Measurements from ENCODE around the gene S100G.
"Not testable (repeated sequence)": the region's sequence is repeated elsewhere in the genome, so short reads cannot be mapped to it uniquely, and the experiment has no call there.

S100G gene

DNA sequence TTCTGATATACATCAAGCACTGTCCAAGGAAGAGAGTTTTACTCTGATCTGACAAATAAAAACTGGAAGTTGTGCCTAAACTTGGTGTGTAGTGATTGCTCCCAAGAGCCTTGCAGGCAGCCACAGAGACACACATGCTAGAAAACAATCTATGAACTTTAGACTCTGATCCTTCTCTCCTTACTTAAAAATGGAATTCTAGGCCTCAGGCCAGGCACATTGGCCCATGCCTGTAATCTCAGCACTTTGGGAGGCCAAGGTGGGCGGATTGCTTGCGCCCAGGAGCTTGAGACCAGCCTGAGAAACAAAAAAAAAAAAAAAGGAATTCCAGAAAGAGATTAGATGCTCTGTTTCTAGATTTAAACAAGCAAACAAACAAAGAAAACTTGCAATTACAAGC is 45.6 kb upstream of the S100G start:
- ATAC-seq (ENCODE audit: insufficient read depth, low read depth): no peak
- Histone ChIP-seq H2AFZ (ENCODE audit: low read depth, low read length) (no peak overlapping the region), H3K9ac (ENCODE audit: low read depth, low read length) (no peak overlapping the region), H3K4me3 (ENCODE audit: low read depth in 1 of 2, low read length in 2 of 2) (no peak overlapping the region), H3K79me2 (ENCODE audit: insufficient read depth, low read length) (no peaks in the 10 kb centered on the region), H3K4me2 (ENCODE audit: insufficient read depth, low read length) (no peak overlapping the region), H3K9me3 (ENCODE audit: insufficient read depth, low read length, severe bottlenecking) (no peaks in the 10 kb centered on the region), H3K36me3 (ENCODE audit: insufficient read depth, low read length) (peaks cover 9% of the 10 kb centered on the region; the same call in 1 of the 2 replicates), H3K27me3 (ENCODE audit: insufficient read depth, low read length, poor library complexity) (no peaks in the 10 kb centered on the region), H4K20me1 (ENCODE audit: insufficient read depth, low read length) (no peaks in the 10 kb centered on the region), H3K27ac (ENCODE audit: low read length) (no peak overlapping the region), H3K4me1 (ENCODE audit: insufficient read depth, low read length) (no peaks in the 10 kb centered on the region)
- TF ChIP-seq, protein P1, sequence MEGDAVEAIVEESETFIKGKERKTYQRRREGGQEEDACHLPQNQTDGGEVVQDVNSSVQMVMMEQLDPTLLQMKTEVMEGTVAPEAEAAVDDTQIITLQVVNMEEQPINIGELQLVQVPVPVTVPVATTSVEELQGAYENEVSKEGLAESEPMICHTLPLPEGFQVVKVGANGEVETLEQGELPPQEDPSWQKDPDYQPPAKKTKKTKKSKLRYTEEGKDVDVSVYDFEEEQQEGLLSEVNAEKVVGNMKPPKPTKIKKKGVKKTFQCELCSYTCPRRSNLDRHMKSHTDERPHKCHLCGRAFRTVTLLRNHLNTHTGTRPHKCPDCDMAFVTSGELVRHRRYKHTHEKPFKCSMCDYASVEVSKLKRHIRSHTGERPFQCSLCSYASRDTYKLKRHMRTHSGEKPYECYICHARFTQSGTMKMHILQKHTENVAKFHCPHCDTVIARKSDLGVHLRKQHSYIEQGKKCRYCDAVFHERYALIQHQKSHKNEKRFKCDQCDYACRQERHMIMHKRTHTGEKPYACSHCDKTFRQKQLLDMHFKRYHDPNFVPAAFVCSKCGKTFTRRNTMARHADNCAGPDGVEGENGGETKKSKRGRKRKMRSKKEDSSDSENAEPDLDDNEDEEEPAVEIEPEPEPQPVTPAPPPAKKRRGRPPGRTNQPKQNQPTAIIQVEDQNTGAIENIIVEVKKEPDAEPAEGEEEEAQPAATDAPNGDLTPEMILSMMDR (IDR thresholded peaks at IDR 0.05; ENCODE audit: borderline replicate concordance, extremely low read depth, low read length, poor library complexity, severe bottlenecking): no peak
- no peak for TF ChIP-seq EZH2 (IDR thresholded peaks at IDR 0.05; ENCODE audit: borderline replicate concordance, low read depth, low read length, severe bottlenecking)
- DNase-seq: no peak

DNA sequence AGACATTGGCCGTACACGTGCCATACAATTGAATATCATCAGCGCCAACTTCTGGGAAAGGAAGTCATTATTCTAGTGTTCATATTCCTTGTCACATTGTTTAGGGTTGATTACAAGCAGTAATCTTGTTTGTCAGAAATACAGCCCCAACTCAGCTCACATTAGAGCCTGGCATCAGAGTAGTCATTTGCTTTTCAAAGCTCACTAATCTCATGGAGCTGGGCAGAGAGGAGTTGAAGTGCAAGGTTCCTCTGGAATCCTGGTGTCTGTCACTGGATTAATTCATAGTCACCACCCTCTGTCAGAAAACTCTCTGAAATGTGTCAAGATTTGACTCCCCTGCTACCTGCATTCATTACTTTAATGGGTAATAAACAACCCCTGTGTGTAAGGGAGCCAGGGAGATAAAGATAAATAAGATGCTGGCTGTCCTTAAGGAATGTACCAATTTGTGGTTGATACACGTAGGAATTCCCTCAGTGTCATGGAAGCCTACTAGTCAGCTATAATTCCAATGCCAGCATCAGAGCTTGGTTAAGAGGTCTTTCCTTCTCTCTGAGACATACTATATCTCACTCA is 43.7 kb upstream of the S100G start:
- no peaks in the 10 kb centered on the region for H4K20me1 ChIP-seq (ENCODE audit: insufficient read depth, low read length)
- no peak for TF ChIP-seq EZH2 (IDR thresholded peaks at IDR 0.05; ENCODE audit: borderline replicate concordance, low read depth, low read length, severe bottlenecking)
- TF ChIP-seq, protein P1 (IDR thresholded peaks at IDR 0.05; ENCODE audit: borderline replicate concordance, extremely low read depth, low read length, poor library complexity, severe bottlenecking): no peak
- peaks cover 11% of the 10 kb centered on the region; the same call in 1 of the 2 replicates for H3K36me3 ChIP-seq (ENCODE audit: insufficient read depth, low read length)
- H3K27me3 ChIP-seq (ENCODE audit: insufficient read depth, low read length, poor library complexity): no peaks in the 10 kb centered on the region
- no peak for DNase-seq
- no peak overlapping the region for H3K9ac ChIP-seq (ENCODE audit: low read depth, low read length)
- no peak for ATAC-seq (ENCODE audit: insufficient read depth, low read depth)
- H3K4me1 ChIP-seq (ENCODE audit: insufficient read depth, low read length): no peaks in the 10 kb centered on the region
- no peak overlapping the region for H3K4me3 ChIP-seq (ENCODE audit: low read depth in 1 of 2, low read length in 2 of 2)
- H3K79me2 ChIP-seq (ENCODE audit: insufficient read depth, low read length): no peaks in the 10 kb centered on the region
- H2AFZ ChIP-seq (ENCODE audit: low read depth, low read length): no peak overlapping the region
- no peak overlapping the region for H3K4me2 ChIP-seq (ENCODE audit: insufficient read depth, low read length)
- no peaks in the 10 kb centered on the region for H3K9me3 ChIP-seq (ENCODE audit: insufficient read depth, low read length, severe bottlenecking)
- no peak overlapping the region for H3K27ac ChIP-seq (ENCODE audit: low read length)

DNA sequence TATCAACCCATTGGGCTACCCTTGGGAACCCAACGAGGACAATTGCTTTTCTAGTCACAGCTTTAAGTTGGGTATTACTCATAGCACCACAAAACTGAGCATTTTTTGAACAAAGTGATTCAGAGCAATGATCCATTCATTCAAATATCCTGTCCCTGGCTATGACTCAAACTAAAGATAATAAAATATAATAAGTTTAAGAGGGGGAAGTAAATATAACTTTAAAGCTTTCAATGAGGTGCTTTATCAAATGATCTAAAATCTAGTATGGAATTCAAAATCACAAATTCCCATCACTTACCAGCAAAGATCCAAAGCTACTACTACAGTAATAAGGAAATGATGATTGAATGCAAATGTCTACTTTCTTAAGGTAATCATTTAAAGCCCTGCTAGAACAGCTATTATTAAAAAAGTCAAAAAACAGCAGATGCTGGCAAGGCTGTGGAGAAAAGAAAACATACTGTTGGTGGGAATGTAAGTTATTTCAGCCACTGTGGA is 39.8 kb upstream of the S100G start:
- TF ChIP-seq, protein P1 (IDR thresholded peaks at IDR 0.05; ENCODE audit: borderline replicate concordance, extremely low read depth, low read length, poor library complexity, severe bottlenecking): no peak
- no peak for TF ChIP-seq EZH2 (IDR thresholded peaks at IDR 0.05; ENCODE audit: borderline replicate concordance, low read depth, low read length, severe bottlenecking)
- no peaks in the 10 kb centered on the region for H3K9me3 ChIP-seq (ENCODE audit: insufficient read depth, low read length, severe bottlenecking)
- H3K27ac ChIP-seq (ENCODE audit: low read length): no peak overlapping the region
- H3K4me1 ChIP-seq (ENCODE audit: insufficient read depth, low read length): no peaks in the 10 kb centered on the region
- no peaks in the 10 kb centered on the region for H3K79me2 ChIP-seq (ENCODE audit: insufficient read depth, low read length)
- no peaks in the 10 kb centered on the region for H4K20me1 ChIP-seq (ENCODE audit: insufficient read depth, low read length)
- H3K36me3 ChIP-seq (ENCODE audit: insufficient read depth, low read length): peaks cover 17% of the 10 kb centered on the region; the same call in 1 of the 2 replicates
- H2AFZ ChIP-seq (ENCODE audit: low read depth, low read length): no peak overlapping the region
- no peak overlapping the region for H3K4me3 ChIP-seq (ENCODE audit: low read depth in 1 of 2, low read length in 2 of 2)
- no peak overlapping the region for H3K9ac ChIP-seq (ENCODE audit: low read depth, low read length)
- DNase-seq: no peak
- ATAC-seq (ENCODE audit: insufficient read depth, low read depth): no peak
- no peak overlapping the region for H3K4me2 ChIP-seq (ENCODE audit: insufficient read depth, low read length)
- H3K27me3 ChIP-seq (ENCODE audit: insufficient read depth, low read length, poor library complexity): no peaks in the 10 kb centered on the region

DNA sequence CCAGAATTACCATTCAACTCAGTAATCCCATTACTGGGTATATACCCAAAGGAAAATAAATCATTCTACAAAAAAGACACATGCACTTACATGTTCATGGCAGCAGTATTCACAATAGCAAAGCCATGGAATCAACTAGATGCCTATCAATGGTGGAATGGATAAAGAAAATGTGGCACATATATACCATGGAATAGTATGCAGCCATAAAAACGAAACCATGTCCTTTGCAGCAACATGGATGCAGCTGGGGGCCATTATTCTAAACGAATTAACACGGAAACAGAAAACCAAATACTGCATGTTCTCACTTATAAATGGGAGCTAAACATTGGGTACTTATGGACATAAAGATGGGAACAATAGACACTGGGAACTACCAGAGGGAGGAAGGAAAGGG is 39.3 kb upstream of the S100G start:
- not testable (repeated sequence) for H3K4me2 ChIP-seq (ENCODE audit: insufficient read depth, low read length); H3K9ac ChIP-seq (ENCODE audit: low read depth, low read length)

More for the DNA sequence above, 39.3 kb upstream of the S100G start:
- not testable (repeated sequence) for H3K27me3 ChIP-seq (ENCODE audit: insufficient read depth, low read length, poor library complexity); H3K4me3 ChIP-seq (ENCODE audit: low read depth in 1 of 2, low read length in 2 of 2); H2AFZ ChIP-seq (ENCODE audit: low read depth, low read length); H4K20me1 ChIP-seq (ENCODE audit: insufficient read depth, low read length); H3K27ac ChIP-seq (ENCODE audit: low read length); DNase-seq; H3K4me1 ChIP-seq (ENCODE audit: insufficient read depth, low read length); ATAC-seq (ENCODE audit: insufficient read depth, low read depth); H3K79me2 ChIP-seq (ENCODE audit: insufficient read depth, low read length); H3K9me3 ChIP-seq (ENCODE audit: insufficient read depth, low read length, severe bottlenecking)
- peaks cover 21% of the 10 kb centered on the region; the same call in 1 of the 2 replicates for H3K36me3 ChIP-seq (ENCODE audit: insufficient read depth, low read length)

Data from DND-41 (cell line).